ENCODE results near the gene PRAC2. TPM values are rescaled to one million over a fixed set of nuclear protein-coding genes. Genes with fewer than 3 reads are reported as not detected.
A peak's percentile ranks its signal among the peaks of the same experiment; 100 is the strongest.

The PRAC2 gene
- total RNA-seq, 1 donor from 2014 or later: not detected

DNA sequence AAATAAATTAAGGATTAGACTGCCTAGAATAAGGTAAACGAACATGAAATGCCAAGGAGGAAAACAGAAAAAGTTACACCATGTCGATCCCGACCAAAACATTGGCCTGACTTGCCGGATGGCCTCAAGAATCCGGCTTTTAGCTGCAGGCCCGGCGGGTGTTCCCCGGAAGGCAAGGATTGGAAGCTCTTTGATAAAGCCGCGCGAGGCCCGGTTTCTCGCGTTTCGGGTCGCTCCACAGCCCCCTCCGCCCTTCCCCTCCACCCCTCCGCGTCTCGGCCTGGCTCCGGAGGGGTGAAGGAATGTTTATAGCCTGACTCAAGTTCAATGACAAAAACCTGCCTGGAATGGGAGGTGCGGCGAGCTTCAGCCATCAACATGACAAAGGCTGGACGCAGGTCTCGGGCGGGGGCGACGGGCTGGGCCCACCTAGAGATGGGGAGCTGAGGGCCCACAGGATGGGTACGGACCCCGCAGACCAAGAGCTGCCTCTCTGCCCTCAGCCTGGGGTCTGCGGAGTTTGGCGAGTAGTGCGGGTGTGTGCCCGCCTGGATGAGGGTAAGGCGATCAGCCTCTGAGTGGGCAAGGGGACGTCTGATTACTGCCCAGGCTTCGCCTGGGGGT, 3.2 kb upstream of the PRAC2 start:
- ATAC-seq (no peak), DNase-seq (ENCODE audit: low spot score) (no peak)

GRCh38 chr17:48720266-48721008, 2.5 kb upstream of the PRAC2 start:
- DNase-seq (ENCODE audit: low spot score) (no peak), ATAC-seq (no peak)

- no peak for DNase-seq (ENCODE audit: low spot score)
- no peak for ATAC-seq
These were observed 2.0 kb upstream of the PRAC2 start for GRCh38 chr17:48721009-48721402.

- ATAC-seq (no peak), DNase-seq (ENCODE audit: low spot score) (no peak)
These were observed 631 bp upstream of the PRAC2 start, which contains the start of gene PRAC1 for GRCh38 chr17:48722201-48722907. PRAC1 (minus strand) TSS chr17:48722518; CDS start chr17:48722392, 126 bp downstream.

GRCh38 chr17:48723423-48724250, 652 bp downstream of the PRAC2 start:
- no peak for DNase-seq (ENCODE audit: low spot score)

DNA sequence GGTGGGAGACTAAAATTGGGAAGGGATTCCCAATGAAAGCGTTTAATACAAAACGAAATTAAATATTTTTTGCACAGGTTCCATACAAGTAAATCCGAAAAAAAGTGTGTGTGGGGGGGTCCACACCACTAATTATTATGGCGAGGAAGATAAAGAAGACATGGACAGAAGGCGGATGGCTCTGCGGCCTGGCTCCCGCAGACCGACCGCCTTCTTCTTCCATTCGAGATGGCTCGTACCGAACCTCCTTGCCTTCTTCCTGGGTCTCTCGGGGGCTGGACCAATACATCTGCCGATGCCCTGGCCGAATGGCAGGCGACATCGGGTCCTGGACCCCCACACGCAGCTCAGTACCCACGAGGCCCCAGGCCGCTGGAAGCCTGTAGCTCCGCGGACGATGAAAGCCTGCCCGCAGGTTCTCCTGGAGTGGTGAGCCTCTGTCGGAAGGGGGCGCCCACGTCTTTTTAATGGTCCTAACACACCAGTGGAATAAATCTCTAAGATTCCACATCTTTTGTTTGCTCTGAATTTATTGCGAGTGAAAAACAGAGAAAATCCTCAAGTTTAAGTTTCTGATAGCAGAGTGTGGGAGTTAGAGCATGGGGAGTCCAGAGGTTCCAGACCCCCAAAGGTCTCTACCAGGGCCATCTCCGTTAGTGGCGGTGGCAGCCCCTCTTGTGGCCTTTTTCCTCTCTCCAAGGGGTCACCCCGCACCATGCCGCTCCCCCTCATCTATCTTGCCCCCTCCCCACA, 1.4 kb downstream of the PRAC2 start:
- peak; percentile 78 for DNase-seq (ENCODE audit: low spot score)
- ATAC-seq: peak; percentile 91

More at GRCh38 chr17:48723423-48724250, 652 bp downstream of the PRAC2 start:
- no peak for ATAC-seq

GRCh38 chr17:48725004-48725287, 2.0 kb downstream of the PRAC2 start:
- DNase-seq (ENCODE audit: low spot score) (no peak), ATAC-seq (no peak)

DNA sequence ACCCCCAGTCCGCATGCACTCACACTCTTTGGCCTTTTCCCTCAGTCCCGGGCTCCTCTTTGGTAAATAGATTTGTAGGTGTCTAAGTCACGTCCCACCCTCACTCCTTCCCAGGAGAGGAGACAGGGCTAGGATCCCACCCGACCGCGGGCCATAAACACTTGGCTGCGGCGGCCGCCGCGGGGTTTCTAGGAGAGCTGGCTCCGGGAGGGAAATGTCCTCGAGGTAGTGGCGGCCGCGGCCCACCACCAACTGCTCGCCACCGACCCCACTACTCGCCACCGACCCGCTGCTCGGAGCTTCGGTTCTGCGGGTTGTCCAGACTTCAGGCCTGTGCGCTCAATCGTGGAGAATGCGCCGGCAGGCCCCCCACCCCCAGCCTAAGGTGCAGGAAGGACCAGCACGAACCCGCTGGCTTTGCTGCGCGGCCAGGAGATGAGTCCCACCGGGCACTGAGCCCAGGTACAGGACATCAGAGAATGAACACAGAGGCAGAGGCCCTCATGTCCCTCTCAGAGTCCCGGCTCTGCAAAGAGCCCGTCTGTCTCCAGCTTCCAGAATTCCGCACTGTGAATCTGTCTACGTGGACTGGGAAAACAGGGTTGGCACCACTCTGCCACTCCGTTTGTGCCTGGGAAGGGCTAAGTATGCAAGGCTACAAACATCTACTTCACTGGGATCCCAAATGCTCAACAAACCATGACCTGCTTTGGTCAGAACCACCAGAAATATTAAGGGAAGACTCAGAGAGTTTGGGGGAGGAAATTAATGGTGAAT, 2.5 kb downstream of the PRAC2 start:
- DNase-seq (ENCODE audit: low spot score) (no peak), ATAC-seq (no peak)

DNA sequence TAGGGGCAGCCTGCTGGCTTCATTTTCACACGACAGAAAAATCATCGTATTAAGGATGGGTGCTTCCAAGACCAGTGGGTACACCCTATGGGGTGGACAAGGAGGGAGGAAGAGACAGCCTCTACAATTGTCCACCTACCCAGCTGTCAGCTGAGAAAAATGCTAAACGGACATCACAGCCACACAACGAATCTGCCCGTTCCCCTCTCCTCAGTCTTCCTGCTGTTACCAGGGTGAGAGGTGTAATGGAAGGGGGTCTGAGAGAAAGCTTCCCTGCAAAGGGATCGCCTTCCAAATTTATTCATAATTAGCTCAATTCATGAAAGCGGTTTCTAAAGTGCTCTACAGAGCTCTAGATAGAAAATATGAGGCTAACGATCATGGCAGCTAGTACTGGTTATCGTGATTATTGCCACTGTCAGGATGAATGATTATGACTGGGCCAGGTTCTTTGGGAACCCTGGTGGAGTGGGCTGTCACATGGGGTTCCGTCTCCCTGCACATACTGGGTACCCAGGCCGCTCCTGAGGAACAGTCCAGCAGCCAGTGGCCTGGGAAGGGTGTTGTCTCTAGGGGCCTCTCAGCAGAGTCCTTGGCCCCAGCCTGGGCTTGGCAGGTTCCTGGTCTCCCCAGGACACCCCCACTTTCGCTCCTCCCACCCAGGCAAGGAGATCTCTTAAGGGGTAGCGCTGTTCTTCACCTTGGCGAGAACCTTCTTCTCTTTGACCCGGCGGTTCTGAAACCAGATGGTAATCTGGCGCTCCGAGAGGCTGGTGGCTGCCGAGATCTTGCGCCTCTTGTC, 3.3 kb downstream of the PRAC2 start:
- DNase-seq (ENCODE audit: low spot score) (no peak), ATAC-seq (no peak)

GRCh38 chr17:48726916-48727286, 3.9 kb downstream of the PRAC2 start:
- no peak for DNase-seq (ENCODE audit: low spot score)

GRCh38 chr17:48727415-48728175, 4.6 kb downstream of the PRAC2 start:
- DNase-seq (ENCODE audit: low spot score) (no peak), ATAC-seq (no peak)

More at GRCh38 chr17:48726916-48727286, 3.9 kb downstream of the PRAC2 start:
- ATAC-seq: no peak

DNA sequence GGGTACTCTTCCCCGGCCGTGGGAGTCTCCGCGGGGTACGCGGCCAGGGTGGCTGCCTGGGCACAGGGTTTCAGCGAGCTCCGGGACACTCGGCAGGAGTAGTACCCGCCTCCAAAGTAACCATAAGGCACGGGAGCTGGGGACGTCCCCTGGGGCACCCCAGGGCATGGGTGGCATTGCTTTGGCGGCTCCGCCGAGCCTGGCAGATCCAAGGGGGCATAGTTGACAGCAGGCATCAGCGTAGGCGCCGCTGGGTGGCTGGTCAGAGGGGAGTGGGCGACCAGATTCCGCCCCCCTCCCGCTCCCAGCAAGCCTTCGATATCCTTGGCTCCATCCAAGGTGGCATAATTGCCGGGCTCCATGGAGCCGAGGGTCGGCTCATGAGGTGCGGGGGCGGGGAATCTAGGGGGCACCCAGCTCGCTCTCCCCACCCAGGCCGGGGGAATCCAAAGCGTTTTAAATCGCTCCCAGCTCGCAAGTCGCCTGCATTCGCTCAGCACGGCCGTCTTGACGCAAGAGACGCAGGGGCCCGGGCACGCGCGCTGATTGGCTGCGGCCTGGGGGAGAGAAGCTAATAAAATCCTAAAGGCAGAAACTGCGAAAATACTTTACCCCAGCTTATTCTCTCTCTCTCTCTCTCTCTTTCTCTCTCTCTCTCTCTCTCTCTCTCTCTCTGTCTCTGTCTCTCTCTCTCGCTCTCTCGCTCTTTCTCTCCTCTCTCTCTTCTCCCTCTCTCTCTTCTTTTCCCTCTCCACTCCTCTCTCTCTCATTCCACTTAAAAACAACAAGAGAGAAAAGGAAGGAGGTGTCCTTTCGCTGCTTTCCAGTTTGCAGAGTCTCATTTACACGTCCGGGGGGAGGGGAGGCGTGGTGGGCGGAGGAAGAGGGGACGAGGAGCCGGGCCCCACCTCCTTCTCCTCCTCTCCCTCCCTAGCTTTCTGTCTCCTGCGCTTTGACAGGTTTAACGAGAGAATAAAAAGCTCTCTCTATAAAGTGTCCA, 5.5 kb downstream of the PRAC2 start, which contains the start of gene HOXB13:
TSS of gene HOXB13 (minus strand) at position 519 of the 1,000 bp plus-strand sequence. CDS start at position 362, 157 bp downstream.
- DNase-seq (ENCODE audit: low spot score): no peak
- ATAC-seq: no peak

- ATAC-seq (no peak), DNase-seq (ENCODE audit: low spot score) (no peak)
These were observed 6.6 kb downstream of the PRAC2 start for GRCh38 chr17:48729335-48730239.

DNA sequence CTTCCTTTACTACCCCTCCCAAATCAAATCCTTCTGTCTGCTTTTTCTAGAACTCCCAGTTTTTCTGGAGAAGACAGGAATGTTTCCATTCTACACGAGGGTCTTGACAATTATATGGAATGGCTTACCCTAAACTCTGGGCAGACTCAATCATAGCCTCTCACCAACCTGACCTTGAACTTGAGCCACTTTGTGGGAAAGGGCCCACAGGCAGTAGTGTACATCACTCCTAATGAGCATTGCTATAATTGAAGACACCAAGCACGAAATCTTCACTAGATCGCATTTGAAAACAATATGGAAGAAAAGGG, 7.2 kb downstream of the PRAC2 start:
- no peak for DNase-seq (ENCODE audit: low spot score)
- no peak for ATAC-seq

DNA sequence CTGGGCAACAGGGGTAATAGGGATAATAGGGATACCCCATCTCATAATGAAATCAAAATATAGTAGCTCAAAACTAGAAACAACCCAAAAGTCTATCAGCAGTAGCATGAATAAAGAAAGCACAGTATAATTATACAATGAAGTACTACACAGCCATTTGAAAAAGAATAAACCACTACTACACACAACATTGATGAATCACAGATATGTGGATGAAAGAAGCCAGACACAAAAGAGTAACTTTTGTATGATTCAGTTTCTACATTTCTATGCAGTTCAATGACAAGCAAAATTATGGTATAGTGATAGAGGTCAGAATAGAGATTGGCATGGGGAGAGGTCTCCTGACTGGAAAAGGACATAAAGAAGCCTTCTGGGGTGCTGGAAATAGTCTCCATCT, 8.4 kb downstream of the PRAC2 start:
- DNase-seq (ENCODE audit: low spot score): no peak
- no peak for ATAC-seq
